Astrocyte (in vitro differentiated cells and primary cell): ENCODE data around the gene DHPS.
"Not testable (repeated sequence)": the region's sequence is repeated elsewhere in the genome, so short reads cannot be mapped to it uniquely, and the experiment has no call there.

ENCODE experiments used
- EZH2 ChIP-seq: IDR thresholded peaks from 2 replicates; pipeline ENCODE4 v1.6.1; 2012; ENCODE audit warnings: mild to moderate bottlenecking, low read length, inconsistent platforms; ENCODE audit not compliant: insufficient read depth
- TF ChIP-seq, protein P1 (sequence below): IDR thresholded peaks from 2 replicates; pipeline ENCODE4 v1.5.1; 2011; ENCODE audit warnings: low read depth, mild to moderate bottlenecking, inconsistent platforms, low read length, moderate library complexity; ENCODE audit not compliant: insufficient read depth

GRCh38 chr19:12643716-12644115, 38.0 kb downstream of the DHPS start:
- TF ChIP-seq, protein P1, sequence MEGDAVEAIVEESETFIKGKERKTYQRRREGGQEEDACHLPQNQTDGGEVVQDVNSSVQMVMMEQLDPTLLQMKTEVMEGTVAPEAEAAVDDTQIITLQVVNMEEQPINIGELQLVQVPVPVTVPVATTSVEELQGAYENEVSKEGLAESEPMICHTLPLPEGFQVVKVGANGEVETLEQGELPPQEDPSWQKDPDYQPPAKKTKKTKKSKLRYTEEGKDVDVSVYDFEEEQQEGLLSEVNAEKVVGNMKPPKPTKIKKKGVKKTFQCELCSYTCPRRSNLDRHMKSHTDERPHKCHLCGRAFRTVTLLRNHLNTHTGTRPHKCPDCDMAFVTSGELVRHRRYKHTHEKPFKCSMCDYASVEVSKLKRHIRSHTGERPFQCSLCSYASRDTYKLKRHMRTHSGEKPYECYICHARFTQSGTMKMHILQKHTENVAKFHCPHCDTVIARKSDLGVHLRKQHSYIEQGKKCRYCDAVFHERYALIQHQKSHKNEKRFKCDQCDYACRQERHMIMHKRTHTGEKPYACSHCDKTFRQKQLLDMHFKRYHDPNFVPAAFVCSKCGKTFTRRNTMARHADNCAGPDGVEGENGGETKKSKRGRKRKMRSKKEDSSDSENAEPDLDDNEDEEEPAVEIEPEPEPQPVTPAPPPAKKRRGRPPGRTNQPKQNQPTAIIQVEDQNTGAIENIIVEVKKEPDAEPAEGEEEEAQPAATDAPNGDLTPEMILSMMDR: not testable (repeated sequence)
- not testable (repeated sequence) for TF ChIP-seq EZH2
